ENCODE results near the gene VTI1A. TPM values are rescaled to one million over a fixed set of nuclear protein-coding genes. Genes with fewer than 3 reads are reported as not detected.
A peak's percentile ranks its signal among the peaks of the same experiment; 100 is the strongest.

The VTI1A gene
- total and polyA plus RNA-seq, 2 of the 13 experiments (the other 11 are each of a cell fraction or from before 2014, with no cell fraction given): 11.7 to 32.7 TPM

DNA sequence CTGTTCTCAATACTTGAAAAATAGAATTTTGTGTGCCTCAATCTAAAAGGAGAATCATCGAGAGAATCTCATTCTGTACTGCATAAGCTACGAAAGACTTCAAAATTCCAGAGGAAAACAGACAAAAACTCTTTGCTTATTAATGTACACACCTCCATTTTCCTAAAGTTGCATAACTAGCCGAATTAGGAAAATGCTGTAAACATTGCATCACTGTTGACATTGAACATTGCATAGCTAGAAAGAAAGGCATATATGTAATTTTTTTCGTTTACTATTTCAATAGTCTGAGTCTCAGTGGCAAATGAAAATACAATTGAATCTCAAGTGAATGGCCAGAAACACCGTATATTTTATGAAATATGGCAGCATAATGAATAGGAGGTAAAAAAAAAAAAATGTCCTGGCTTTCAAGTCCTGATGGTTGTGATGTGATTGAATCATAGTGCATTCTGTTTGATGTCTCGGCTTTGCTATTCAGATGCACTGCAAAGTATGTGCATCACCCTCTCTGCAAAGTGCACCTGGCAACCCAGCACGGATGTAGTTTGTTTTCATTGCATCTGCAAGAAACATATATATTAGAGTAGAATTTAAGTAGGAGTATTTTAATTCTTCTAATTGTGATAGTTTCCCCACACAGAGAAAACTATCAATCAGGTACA is 196.7 kb downstream of the VTI1A start (continued):
- TF ChIP-seq STAT5B (CRISPR knock-in tag; IDR thresholded peaks at IDR 0.05) (0 out of 2 replicates have a peak, but pooled peaks have one; percentile 40), ZKSCAN8 (CRISPR knock-in tag; IDR thresholded peaks at IDR 0.05; ENCODE audit: borderline replicate concordance) (peak; percentile 73; the same call in 1 of the 2 replicates), TBL1XR1 (IDR thresholded peaks at IDR 0.05; ENCODE audit: borderline replicate concordance, low read length, partially characterized antibody) (peak; percentile 96), KAT8 (CRISPR knock-in tag; IDR thresholded peaks at IDR 0.05) (peak; percentile 82), ZNF724P (CRISPR knock-in tag; IDR thresholded peaks at IDR 0.05; ENCODE audit: borderline replicate concordance) (no peak), ZNF747 (CRISPR knock-in tag; IDR thresholded peaks at IDR 0.05; ENCODE audit: borderline replicate concordance) (no peak), SMAD3 (CRISPR knock-in tag; IDR thresholded peaks at IDR 0.05) (peak; percentile 93), BCL6 (CRISPR knock-in tag; IDR thresholded peaks at IDR 0.05) (peak; percentile 97), FOXJ3 (CRISPR knock-in tag; IDR thresholded peaks at IDR 0.05; ENCODE audit: borderline replicate concordance) (peak; percentile 98), EEA1 (CRISPR knock-in tag; IDR thresholded peaks at IDR 0.05; ENCODE audit: borderline replicate concordance) (no peak), MTF2 (CRISPR knock-in tag; IDR thresholded peaks at IDR 0.05; ENCODE audit: borderline replicate concordance) (no peak), MIXL1 (CRISPR knock-in tag; IDR thresholded peaks at IDR 0.05) (peak; percentile 96), SSRP1 (CRISPR knock-in tag; IDR thresholded peaks at IDR 0.05) (peak; percentile 82; the same call in 1 of the 2 replicates), TGIF2 (CRISPR knock-in tag; IDR thresholded peaks at IDR 0.05) (no peak), HCFC1 (IDR thresholded peaks at IDR 0.05; ENCODE audit: low read depth, low read length) (no peak), ZNF639 (CRISPR knock-in tag; conservative IDR thresholded peaks at IDR 0.05) (peak; percentile 50; the same call in 1 of the 2 replicates), CCDC6 (CRISPR knock-in tag; IDR thresholded peaks at IDR 0.05) (no peak), CBFB (CRISPR knock-in tag; IDR thresholded peaks at IDR 0.05) (no peak), MLX (CRISPR knock-in tag; IDR thresholded peaks at IDR 0.05) (peak; percentile 44; the same call in 1 of the 2 replicates), FOXA3 (CRISPR knock-in tag; IDR thresholded peaks at IDR 0.05) (peak; percentile 100), SIX1 (CRISPR knock-in tag; IDR thresholded peaks at IDR 0.05; ENCODE audit: borderline replicate concordance) (peak; percentile 73), FOXP1 (IDR thresholded peaks at IDR 0.05) (peak; percentile 53; the same call in 1 of the 2 replicates), FOXP1 (CRISPR knock-in tag; IDR thresholded peaks at IDR 0.05) (peak; percentile 98), GATA4 (IDR thresholded peaks at IDR 0.05; ENCODE audit: borderline replicate concordance, low read depth) (peak; percentile 51; the same call in 1 of the 2 replicates)
- TF ChIP-seq, protein P1, sequence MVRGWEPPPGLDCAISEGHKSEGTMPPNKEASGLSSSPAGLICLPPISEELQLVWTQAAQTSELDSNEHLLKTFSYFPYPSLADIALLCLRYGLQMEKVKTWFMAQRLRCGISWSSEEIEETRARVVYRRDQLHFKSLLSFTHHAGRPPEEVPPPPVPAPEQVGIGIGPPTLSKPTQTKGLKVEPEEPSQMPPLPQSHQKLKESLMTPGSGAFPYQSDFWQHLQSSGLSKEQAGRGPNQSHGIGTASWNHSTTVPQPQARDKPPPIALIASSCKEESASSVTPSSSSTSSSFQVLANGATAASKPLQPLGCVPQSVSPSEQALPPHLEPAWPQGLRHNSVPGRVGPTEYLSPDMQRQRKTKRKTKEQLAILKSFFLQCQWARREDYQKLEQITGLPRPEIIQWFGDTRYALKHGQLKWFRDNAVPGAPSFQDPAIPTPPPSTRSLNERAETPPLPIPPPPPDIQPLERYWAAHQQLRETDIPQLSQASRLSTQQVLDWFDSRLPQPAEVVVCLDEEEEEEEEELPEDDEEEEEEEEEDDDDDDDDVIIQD (CRISPR knock-in tag; IDR thresholded peaks at IDR 0.05; ENCODE audit: low read depth): peak; percentile 98
- TF ChIP-seq, protein P2, sequence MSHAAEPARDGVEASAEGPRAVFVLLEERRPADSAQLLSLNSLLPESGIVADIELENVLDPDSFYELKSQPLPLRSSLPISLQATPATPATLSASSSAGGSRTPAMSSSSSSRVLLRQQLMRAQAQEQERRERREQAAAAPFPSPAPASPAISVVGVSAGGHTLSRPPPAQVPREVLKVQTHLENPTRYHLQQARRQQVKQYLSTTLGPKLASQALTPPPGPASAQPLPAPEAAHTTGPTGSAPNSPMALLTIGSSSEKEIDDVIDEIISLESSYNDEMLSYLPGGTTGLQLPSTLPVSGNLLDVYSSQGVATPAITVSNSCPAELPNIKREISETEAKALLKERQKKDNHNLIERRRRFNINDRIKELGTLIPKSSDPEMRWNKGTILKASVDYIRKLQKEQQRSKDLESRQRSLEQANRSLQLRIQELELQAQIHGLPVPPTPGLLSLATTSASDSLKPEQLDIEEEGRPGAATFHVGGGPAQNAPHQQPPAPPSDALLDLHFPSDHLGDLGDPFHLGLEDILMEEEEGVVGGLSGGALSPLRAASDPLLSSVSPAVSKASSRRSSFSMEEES (CRISPR knock-in tag; IDR thresholded peaks at IDR 0.05): peak; percentile 31; the same call in 1 of the 2 replicates
- TF ChIP-seq, protein P3, sequence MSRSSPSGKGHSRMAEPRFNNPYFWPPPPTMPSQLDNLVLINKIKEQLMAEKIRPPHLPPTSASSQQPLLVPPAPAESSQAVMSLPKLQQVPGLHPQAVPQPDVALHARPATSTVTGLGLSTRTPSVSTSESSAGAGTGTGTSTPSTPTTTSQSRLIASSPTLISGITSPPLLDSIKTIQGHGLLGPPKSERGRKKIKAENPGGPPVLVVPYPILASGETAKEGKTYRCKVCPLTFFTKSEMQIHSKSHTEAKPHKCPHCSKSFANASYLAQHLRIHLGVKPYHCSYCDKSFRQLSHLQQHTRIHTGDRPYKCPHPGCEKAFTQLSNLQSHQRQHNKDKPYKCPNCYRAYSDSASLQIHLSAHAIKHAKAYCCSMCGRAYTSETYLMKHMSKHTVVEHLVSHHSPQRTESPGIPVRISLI (CRISPR knock-in tag; IDR thresholded peaks at IDR 0.05; ENCODE audit: borderline replicate concordance): peak; percentile 79; the same call in 1 of the 2 replicates

All from HepG2 (cell line).